Loucy (cell line): ENCODE measurements around the gene ANP32A.

ENCODE experiments used
- CTCF ChIP-seq: fragments of 200-600 bp; sonication (generic); conservative IDR thresholded peaks from 2 replicates; pipeline ENCODE4 v1.5.1; 2014; ENCODE audit warnings: mild to moderate bottlenecking, antibody characterized with exemption, low read length
- EZH2phosphoT487 ChIP-seq: fragments of 200-600 bp; IDR thresholded peaks from 2 replicates; pipeline ENCODE4 v1.6.1; 2018; ENCODE audit warnings: antibody characterized with exemption, mild to moderate bottlenecking, moderate library complexity, borderline replicate concordance

GRCh38 chr15:68782589-68783161 lies 38.0 kb downstream of the ANP32A start:
- TF ChIP-seq CTCF = no peak
- TF ChIP-seq EZH2phosphoT487 = no peak
